Fibroblast of skin of back (primary cell): Measurements from ENCODE around the gene NEO1.
"Not testable (repeated sequence)": the region's sequence is repeated elsewhere in the genome, so short reads cannot be mapped to it uniquely, and the experiment has no call there.

Experiments
- DNase-seq: peaks from one replicate; pipeline ENCODE4 v3.0.0-alpha.2; 2013

The NEO1 gene

DNA sequence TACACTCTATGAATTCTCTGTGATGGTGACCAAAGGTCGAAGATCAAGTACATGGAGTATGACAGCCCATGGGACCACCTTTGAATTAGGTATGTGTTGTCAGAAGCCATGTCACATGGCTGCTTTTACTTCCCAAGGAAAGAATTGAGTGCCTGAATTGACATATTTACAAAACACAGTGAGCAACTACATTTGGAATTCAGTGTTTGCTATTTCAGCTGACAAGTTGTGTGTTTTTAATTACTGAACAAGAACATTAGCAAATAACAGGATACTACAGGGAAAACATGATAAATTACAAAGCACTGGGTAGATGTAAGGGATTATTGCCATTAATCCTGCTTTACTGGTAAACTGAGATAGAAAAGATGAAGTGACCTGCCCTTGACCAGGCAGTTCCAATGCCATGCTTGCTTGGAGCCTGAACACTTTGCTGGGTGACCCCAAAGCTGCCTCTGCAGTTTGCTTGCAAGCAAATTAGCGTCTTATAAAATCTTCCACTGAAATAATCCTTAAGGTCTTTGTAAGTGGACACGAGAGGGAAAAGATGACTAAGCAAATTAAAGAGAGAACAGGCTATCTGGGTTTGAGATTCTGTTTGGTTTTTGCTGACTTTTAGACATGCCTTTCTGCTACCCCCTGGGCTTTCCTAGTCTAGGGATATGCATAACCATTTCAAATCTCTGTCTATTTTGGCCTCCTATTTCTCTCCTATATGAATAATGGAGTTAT lies 218.3 kb downstream of the NEO1 start:
- no peak for DNase-seq

DNA sequence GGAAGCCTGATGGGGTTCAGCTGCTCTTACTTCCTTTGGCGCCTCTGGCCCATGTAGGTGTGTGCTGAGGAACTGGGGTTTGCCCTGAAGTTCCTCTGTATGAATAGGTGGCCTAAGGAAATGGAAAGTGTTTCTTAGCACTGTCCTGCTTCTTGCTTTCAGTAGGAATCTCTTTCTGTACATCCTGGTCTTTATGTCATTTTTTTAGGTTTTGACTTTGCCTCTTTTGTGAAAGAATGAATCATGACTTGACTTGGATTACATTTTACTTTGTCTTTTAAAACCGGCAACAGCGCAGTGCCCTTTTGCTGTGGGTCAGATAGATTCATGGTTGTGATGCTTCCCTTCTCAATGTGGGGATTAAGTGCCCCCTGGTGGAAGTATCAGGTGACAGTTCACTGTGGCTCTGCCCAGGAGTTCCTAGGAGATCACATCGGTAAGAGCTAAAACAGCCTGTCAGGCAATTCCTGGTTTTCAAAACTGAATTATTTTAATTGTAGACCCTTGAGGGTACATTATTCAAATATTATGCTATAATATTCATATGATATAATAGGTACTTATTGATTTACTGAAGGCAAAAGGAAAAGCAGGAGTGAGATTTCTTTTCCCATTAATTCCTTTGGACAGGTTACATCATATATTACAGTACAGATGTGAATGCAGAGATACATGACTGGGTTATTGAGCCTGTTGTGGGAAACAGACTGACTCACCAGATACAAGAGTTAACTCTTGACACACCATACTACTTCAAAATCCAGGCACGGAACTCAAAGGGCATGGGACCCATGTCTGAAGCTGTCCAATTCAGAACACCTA lies 221.1 kb downstream of the NEO1 start:
- peak; percentile 64 for DNase-seq

DNA sequence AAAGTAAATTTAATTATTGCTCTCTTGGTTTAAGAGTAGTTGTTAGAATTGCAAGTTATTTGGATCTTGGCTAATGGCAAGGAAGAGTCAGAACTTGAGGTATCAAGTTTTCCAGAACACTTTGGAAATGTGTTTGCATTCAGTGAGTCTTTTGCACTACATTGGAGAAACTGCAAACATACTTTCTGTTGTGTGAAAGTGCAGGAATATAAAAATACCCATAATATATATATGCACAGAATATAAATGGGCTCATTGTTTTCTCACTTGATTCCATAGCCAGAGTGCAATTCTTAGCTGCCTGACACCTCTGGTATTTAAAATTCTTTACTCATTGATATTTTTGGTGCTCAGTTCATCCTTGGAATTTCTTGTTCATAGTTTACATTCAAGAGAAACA lies 223.6 kb downstream of the NEO1 start:
- no peak for DNase-seq

DNA sequence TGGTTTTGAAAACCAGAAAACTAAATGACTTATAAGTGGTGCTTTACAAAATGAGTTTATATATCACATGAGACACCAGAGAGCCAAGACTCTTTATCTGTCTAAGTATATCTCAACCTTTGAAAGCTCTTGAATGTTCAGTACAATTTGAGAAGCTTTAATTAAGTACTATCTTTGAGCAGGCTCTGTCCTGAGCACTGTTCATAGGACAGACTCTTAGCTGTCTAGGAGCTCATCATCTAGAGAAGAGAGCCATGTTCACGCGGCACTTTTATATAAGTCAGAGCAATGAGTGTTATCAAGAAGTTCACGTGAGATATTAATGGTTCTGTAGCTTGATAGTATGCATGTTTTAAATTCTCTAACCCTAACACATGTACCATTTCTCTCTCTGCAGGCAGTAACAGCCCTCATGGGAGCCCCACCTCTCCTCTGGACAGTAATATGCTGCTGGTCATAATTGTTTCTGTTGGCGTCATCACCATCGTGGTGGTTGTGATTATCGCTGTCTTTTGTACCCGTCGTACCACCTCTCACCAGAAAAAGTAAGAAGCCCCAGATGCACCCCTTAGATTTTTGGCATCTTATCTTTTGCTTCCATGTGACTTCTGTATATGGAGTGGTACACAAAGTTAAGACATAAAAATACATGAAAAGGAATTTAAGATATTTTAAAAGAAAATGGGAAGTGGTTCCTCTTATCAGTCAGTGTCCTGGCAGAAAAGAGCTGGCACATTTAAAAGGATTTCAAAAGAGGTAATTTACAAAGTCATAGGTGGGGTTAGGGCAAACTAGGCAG lies 230.5 kb downstream of the NEO1 start:
- no peak for DNase-seq

DNA sequence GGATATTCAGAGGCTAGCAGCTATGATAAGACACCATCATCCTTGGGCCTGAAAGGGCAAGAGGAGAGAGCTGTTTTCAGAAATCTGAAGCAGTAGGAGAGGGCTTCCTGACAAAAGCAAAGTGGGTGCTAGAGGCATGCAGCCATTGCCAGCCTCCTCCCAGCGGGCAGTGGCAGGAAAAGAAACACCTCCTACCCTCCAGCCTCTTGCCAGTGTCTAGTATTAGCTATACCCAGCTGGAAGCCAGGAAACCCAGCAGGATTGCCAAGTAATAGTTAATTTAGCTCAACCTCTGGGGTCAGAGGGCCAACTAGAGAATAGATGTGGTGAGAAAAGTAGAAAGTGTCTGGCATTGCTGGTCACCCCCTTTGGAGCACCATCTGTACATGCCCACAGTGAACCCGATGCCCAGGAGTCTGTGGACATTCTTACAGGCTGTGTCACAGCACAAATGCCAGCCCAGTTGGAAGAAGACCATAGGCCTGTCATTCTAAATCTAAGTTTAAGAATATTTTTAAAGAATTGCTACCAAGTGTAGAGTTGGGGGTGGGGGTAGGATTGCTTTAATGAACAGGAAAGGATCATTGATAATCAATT lies 231.2 kb downstream of the NEO1 start:
- peak; percentile 14 for DNase-seq

DNA sequence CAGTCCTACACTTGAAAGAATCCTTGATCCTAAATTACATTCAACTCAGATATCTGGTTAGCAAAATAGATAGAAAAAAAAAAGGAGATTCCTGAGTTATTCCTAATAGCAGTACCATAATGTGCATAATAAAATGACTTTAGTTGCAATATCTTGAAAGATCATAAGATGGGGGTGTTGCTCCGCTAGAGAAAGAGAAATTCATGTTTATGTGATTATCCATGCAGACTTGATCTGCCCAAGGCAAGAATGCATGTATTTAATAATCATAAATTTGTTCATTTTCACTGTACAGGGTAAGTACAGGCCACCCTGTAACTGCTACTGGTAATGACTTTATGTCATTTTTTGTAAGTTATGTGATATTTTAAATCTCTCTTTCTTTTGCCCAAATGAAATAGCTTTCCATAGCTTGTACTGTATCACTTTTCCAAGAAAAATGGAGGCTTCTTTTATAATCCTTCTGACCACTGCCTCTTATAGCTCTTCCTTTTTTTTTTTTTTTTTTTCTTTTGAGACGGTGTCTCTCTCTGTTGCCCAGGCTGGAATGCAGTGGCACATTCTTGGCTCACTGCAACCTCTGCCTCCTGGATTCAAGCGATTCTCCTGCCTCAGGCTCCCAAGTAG lies 231.9 kb downstream of the NEO1 start:
- DNase-seq = peak; percentile 45

DNA sequence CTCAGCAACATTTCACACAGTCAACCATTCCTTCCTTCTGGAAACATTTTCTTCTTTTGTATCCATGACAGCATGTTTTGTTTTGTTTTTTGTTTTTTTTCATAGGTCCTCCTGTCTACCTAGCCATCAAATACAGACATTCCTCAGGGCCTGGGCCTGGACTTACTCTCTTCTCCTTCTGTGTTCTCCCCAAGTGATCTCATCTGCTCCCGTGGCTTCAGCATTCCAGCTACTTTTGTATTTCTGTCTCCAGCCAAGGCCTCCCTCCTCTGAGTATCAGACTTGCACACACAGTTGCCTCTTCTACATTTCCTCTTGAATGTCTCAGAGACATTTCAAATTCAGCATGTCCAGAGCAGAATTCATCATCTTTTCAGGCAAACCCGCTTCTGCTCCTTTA lies 234.0 kb downstream of the NEO1 start:
- peak; percentile 26 for DNase-seq

DNA sequence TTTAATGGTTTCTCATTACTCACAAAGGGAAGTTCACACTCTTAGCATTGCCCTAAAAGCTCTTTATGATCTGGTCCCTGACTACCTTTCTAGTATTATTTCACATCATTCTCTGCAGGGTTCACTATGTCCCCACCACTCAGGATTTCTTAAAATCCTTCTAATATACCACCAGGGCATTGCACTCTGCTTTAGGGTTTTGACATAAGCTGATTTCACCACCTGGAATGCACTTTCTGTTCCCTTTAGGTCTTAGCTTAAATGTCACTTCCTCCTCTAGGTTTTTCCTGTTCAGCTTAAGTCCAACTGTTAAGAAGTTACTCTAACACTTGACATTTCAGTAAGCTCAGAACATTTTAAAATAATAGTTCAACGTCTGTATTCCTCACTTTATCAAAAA lies 234.8 kb downstream of the NEO1 start:
- DNase-seq = no peak

DNA sequence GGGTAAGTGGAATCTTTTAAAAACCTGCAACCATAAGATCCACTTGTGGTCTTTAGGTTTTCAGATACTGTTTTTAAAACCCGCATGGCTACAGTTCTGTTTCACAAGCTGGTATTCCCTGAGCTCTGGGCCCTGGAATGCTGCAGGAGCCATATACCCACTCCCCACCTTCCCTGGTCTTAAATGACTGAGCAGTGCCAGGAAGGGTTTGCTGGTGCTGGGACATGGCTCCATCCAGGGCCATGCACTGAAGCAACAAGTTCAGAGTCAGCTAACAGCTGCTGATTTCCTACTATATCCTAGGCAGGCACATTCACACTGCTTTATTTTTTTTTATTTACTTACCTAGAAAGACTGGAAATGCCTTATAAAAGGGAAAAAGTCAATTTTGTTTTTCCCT lies 239.2 kb downstream of the NEO1 start:
- DNase-seq = no peak

DNA sequence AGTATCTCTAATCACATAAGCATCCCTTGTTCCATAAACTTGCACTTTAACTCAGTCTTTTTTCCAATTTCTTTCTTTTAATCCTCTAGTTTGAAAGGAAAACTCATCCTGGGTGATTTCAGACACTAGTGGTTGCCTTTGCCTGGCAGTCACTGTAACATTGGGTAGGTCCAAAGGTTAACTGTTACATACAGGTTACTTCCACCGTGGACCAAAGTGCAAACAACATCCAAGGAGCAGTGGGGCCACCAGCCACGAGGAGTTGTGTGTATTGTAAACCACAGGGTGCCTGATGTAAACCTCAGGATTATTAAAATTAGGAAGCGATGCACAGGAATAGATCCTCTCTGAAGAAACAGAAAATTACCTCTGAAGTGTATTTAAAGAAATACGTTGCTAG lies 241.5 kb downstream of the NEO1 start:
- no peak for DNase-seq

DNA sequence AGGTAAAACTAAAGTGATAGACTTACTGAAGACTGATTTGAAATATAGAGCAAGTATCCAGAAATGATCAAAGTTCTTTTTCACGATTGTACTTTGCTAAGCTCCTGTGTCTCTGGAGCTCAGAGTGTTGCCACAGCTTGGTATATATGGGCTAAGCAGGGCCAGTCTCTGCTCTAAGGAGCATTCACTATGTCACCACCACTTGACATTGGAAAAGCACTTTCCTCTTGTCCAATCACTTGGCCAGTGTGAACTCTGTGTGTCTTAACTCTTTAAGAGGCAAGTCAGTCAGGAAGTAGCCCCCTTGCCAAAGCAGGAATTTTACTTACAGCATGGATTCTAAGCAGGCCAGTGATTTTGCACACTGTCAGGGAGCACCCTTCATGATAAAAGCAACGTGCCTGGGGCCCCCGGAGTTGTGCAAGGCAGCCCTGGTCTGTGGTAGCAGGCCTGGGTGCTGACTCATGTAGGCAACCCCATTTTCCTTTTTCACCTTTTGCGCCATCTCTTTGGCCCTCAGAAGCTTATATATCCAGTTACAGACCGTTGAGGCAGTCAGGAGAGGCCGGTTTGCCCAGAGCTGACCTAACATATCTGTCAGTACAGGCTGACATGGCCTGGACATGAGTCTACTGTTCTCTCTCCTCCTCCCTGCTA lies 243.5 kb downstream of the NEO1 start:
- no peak for DNase-seq

DNA sequence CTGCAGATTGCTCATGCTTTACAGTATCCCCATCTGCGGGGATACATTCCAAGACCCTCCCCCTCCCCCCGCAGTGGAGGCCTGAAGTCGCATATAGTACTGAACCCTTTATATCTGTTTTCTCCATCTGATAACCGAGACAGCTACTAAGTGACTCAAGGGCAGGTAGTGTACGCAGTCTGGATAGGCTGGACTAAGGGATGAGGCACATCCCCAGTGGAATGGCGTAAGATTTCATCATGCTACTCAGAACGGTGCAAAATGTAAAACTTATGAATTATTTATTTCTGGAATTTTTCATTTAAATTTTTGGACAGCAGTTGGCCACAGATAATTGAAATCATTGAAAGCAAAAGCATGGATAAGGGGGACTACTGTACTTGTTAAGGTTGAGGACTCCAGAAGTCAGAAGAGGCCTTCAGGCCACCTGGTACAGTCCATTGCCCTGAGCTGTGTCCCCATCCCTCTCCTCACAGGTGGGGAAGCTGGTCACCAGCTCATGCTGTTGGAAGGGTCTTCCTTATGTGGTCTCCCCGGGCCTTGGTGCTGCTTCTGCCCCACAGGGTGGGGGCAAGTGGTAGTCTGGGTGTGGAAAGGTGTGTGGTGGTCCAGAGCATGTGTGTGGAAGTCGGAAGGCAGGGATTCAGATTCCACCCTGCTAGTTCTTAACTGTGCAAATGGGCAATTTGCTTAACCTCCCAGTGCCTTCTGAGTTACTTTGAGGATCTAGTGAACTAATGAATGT lies 244.5 kb downstream of the NEO1 start:
- DNase-seq = no peak

DNA sequence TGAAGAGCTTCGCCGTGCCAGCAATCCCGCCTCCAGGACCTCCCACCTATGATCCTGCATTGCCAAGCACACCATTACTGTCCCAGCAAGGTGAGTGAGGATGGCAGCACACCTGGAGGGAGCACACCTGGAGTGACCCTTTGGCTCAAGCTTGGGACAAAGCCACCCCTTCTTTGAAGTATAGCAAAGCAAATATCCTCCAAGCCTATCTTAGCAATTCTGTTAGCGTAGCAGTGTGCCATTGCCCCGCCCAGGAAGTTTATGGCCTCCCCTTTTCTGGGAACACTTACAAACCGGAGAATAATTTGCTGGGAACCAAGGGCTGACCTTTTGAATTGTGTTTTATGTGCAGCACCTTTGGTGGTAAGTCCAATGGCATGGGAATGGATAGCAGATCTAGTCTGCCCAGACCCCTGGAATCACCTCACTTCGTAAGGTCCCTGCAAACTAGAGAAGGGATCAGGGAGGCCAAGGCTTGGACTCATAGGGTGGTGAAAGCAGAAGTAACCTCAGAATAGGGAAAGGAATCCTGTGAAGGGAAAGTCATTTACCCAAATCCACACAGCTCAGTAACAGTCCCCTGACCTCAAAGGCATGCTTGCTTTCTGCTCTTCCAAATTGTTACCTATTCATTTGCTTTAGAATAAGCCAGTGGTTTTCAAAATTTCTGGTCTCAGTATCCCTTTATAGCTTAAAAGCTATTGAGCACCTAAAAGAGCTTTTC lies 246.4 kb downstream of the NEO1 start:
- no peak for DNase-seq

DNA sequence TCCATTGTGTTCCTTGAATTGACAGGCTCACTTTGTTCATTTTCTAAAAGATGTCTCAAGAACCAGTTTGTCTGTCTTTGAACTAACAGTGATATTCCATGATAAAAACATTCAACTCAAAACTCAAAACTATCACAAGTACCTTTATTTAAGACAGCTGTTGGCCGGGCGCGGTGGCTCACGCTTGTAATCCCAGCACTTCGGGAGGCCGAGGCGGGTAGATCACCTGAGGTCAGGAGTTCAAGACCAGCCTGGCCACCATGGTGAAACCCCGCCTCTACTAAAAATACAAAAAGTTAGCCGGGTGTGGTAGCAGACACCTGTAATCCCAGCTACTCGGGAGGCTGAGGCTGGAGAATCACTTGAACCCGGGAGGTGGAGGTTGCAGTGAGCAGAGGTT lies 248.0 kb downstream of the NEO1 start:
- not testable (repeated sequence) for DNase-seq

DNA sequence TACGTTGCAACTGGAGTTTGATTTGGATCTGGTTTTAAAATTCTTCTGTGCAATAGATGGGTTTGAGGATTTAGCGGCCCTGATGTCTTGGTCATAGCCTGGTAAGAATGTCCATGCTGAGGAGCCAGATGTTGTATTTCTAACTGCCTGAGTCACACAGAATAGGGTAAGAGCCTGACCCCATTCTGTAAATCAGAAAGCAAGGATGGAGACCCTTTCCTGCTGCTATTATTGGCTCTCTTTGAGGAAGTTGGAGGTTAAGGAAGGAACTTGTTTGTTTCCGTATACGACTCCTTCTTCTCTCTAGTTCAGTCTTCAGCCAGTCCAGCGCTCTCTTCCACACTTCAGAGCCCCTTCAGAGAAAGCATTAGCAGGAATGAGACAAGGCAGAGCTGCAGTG lies 251.4 kb downstream of the NEO1 start:
- no peak for DNase-seq

DNA sequence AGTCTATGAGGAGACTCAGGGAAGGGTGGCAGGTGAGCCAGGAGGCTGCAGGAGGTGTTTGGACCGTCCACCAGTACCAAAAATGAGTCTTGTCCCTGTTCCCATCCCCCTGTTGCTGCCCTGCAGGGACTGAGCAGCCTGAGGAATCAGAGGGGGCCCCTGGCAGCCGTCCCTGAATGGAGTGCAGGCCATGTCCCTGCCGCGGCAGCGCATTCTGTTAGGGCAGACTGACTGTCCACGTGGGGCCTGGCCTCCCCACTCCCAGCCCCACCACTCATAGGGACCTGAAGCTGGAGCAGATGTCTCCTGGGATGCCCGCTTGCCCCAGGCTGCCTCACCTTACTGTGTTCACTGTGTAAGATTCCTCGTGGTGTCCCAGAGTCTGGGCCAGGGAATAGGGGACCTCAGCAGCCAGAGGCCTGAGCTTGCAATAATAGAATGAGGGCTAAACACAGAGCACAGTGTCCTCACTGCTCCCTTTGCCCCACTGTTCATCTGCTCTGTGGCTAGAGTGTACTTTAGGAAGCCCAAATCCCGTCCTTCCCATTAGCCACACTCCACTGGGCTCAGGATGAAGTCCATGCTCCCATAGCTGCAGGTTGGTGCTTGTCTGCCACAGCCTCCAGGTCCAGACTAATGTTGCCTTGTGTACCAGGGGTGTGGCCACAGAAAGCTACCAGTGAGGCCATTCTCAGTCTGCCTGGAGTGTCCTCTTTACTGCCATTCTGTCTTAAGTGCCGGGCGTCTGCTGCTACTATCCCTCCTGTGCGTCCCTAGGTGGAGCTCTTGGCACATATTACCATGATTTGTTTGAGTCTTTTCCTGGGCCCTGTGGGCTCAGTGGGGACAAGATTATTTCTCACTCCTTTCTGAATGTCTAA lies 253.3 kb downstream of the NEO1 start:
- peak; percentile 67 for DNase-seq

DNA sequence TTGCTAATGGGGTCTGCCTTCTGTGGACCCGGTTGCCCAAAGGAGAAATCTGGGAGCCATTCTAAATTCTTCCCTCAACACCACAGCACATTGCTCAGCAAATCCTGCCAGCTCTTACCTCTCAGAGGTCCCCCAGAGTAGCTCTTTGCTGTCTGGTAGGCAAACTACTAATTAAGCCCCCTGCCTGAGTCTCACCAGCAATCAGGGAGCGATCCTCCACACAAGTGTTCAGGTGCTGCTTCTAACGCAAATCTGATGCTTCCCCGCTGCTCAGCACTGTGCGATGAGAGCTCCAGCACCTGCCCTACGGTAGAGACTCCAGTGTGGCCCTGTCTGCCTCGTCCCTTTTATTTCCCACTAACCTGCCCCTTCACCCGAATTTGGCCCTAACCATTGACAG lies 256.0 kb downstream of the NEO1 start:
- no peak for DNase-seq

DNA sequence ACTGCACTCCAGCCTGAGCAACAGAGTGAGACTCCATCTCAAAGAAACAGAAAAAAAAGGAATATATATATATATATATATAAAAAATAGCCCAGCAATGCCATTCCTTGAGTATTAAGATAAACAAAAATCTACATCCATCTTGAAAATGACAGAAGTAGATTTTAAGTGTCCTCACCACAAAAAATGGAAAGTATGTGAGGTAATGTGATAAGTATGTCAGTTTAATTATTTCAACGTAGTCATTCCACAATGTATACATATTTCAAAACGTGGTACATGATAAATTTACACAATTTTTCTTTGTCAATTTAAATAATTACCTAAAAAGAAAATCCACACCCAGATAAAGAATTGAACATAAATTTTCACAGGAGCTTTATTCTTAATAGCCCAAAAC lies 261.6 kb downstream of the NEO1 start:
- DNase-seq = peak; percentile 51
